SIG-M5 treated with dmso at 0.1 percent for 504 hours (cell line): ENCODE measurements around the gene FHIT.

Source experiments
- DNase-seq: peaks from one replicate; lab custom pipeline; 2025; ENCODE audit not compliant: unreplicated experiment; lab: John Stamatoyannopoulos, UW

FHIT gene

GRCh38 chr3:60659098-60659497, 592.2 kb downstream of the FHIT start:
- DNase-seq = no peak

- no peak for DNase-seq
Observed at GRCh38 chr3:60657972-60658371, 593.3 kb downstream of the FHIT start.

GRCh38 chr3:60652829-60653228, 598.4 kb downstream of the FHIT start:
- no peak for DNase-seq

- no peak for DNase-seq
Observed at GRCh38 chr3:60651799-60652198, 599.5 kb downstream of the FHIT start.

GRCh38 chr3:60650171-60650570, 601.1 kb downstream of the FHIT start:
- no peak for DNase-seq

- DNase-seq = no peak
Observed at GRCh38 chr3:60645801-60646200, 605.5 kb downstream of the FHIT start.

- no peak for DNase-seq
Observed at GRCh38 chr3:60643831-60644230, 607.4 kb downstream of the FHIT start.

- DNase-seq = no peak
Observed at GRCh38 chr3:60641354-60641753, 609.9 kb downstream of the FHIT start.

- DNase-seq = no peak
Observed at GRCh38 chr3:60636846-60637245, 614.4 kb downstream of the FHIT start.

- no peak for DNase-seq
Observed at GRCh38 chr3:60633644-60634043, 617.6 kb downstream of the FHIT start.

GRCh38 chr3:60631509-60631908, 619.7 kb downstream of the FHIT start:
- DNase-seq = no peak

GRCh38 chr3:60630953-60631352, 620.3 kb downstream of the FHIT start:
- no peak for DNase-seq

GRCh38 chr3:60629816-60630215, 621.4 kb downstream of the FHIT start:
- no peak for DNase-seq

- no peak for DNase-seq
Observed at GRCh38 chr3:60622349-60622748, 628.9 kb downstream of the FHIT start.

GRCh38 chr3:60617188-60617587, 634.1 kb downstream of the FHIT start:
- DNase-seq = no peak

- DNase-seq = no peak
Observed at GRCh38 chr3:60613769-60614303, 637.4 kb downstream of the FHIT start.

GRCh38 chr3:60610441-60611112, 640.7 kb downstream of the FHIT start:
- no peak for DNase-seq

GRCh38 chr3:60609446-60609845, 641.8 kb downstream of the FHIT start:
- DNase-seq = no peak

- DNase-seq = no peak
Observed at GRCh38 chr3:60603860-60604259, 647.4 kb downstream of the FHIT start.

GRCh38 chr3:60600848-60601247, 650.4 kb downstream of the FHIT start:
- no peak for DNase-seq

GRCh38 chr3:60599586-60599985, 651.7 kb downstream of the FHIT start:
- no peak for DNase-seq

- DNase-seq = no peak
Observed at GRCh38 chr3:60598671-60599070, 652.6 kb downstream of the FHIT start.

GRCh38 chr3:60594025-60594424, 657.2 kb downstream of the FHIT start:
- no peak for DNase-seq
